HepG2 (cell line): Measurements from ENCODE around the gene ZNF77. TPM values are rescaled to one million over a fixed set of nuclear protein-coding genes. Genes with fewer than 3 reads are reported as not detected.

Source experiments
- ATAC-seq: fragments of 200-7000 bp; cut with Tn5 transposase; 3 replicates; pipeline ENCODE4 v1.9.1; 2020; ENCODE audit warnings: mild to moderate bottlenecking, moderate library complexity
- BruUV-seq: library from RNA; stranded (reverse); fragments of 400-500 nt; replicated peaks from 2 replicates; lab custom pipeline; 2021; lab: Mats Ljungman, UMichigan
- CTCF ChIA-PET: fragments of 300-600 bp; formaldehyde crosslinking; extraction: SDS; loops from one replicate; lab custom pipeline; 2021; ENCODE audit warnings: low total read pairs, inconsistent platforms, low intra/inter-chr PET ratio; lab: Yijun Ruan, JAX
- POLR2A ChIA-PET: fragments of 350-600 bp; sonication (Branson Sonifier 250); formaldehyde crosslinking; loops from one replicate; lab custom pipeline; 2020; ENCODE audit warnings: antibody characterized with exemption, inconsistent platforms; lab: Yijun Ruan, JAX
- DNase-seq: peaks from one replicate; pipeline ENCODE4 v3.0.0-alpha.2; 2015; ENCODE audit warnings: low spot score
- FAIRE-seq: peaks from 3 replicates; lab custom pipeline; 2011; peaks lifted over from hg19 to GRCh38; lab: Jason Lieb, UNC
- H2AFZ ChIP-seq: one replicate; pipeline ENCODE4 v1.6.1; 2011; ENCODE audit warnings: low read length, inconsistent platforms
- H3K27ac ChIP-seq: fragments of 300-600 bp; 3 replicates; pipeline ENCODE4 v1.8.0; 2011; ENCODE audit warnings: mixed run types, mild to moderate bottlenecking, mixed read lengths, low read length, inconsistent platforms; ENCODE audit not compliant: insufficient read depth; ENCODE audit errors: extremely low read length
- H3K27me3 ChIP-seq, 2 experiments: fragments of 200-600 bp in 1 of 2; 2 replicates in 1 of 2; 3 replicates in 1 of 2; pipeline versions ENCODE4 v1.6.0 to v1.8.0; 2011; ENCODE audit warnings: low read length in 2 of 2, mild to moderate bottlenecking in 2 of 2, moderate library complexity in 2 of 2, inconsistent platforms in 1 of 2; ENCODE audit not compliant: insufficient read depth in 2 of 2, control insufficient read depth in 1 of 2
- H3K36me3 ChIP-seq, 2 experiments: fragments of 200-600 bp in 1 of 2; replicated peaks in 1 of 2; 2 replicates in 1 of 2; 3 replicates in 1 of 2; pipeline versions ENCODE4 v1.5.1 to v1.8.0; 2011; ENCODE audit warnings: low read length in 2 of 2, inconsistent platforms in 1 of 2; ENCODE audit not compliant: insufficient read depth in 2 of 2, control insufficient read depth in 1 of 2
- H3K4me1 ChIP-seq: 2 replicates; pipeline ENCODE4 v1.5.1; 2012; ENCODE audit warnings: low read length, inconsistent platforms; ENCODE audit not compliant: insufficient read depth
- H3K4me2 ChIP-seq: 2 replicates; pipeline ENCODE4 v1.6.0; 2011; ENCODE audit warnings: low read depth, low read length, inconsistent platforms
- H3K4me3 ChIP-seq, 3 experiments: fragments of 200-600 bp in 1 of 3; sonication (generic), shearing (Covaris generic) in 1 of 3; replicated peaks in 1 of 3; 2 replicates each; pipeline ENCODE4 v1.5.1; 2011 to 2016; ENCODE audit warnings: low read length in 3 of 3, inconsistent platforms in 2 of 3, low read depth in 2 of 3, mild to moderate bottlenecking in 2 of 3, control low read depth in 1 of 3, mixed read lengths in 1 of 3; ENCODE audit not compliant: insufficient read depth in 1 of 3
- H3K79me2 ChIP-seq: one replicate; pipeline ENCODE4 v1.6.1; 2011; ENCODE audit warnings: low read length, inconsistent platforms; ENCODE audit not compliant: insufficient read depth
- H3K9ac ChIP-seq: 2 replicates; pipeline ENCODE4 v1.6.0; 2011; ENCODE audit warnings: mild to moderate bottlenecking, low read depth, low read length, inconsistent platforms; ENCODE audit not compliant: insufficient read depth
- H3K9me3 ChIP-seq: 2 replicates; pipeline ENCODE4 v1.5.1; 2012; ENCODE audit warnings: mild to moderate bottlenecking, low read length
- H4K20me1 ChIP-seq: 2 replicates; pipeline ENCODE4 v1.6.0; 2011; ENCODE audit warnings: inconsistent platforms, mild to moderate bottlenecking, low read length, moderate library complexity; ENCODE audit not compliant: insufficient read depth
- ATF5 ChIP-seq: sonication (generic); formaldehyde crosslinking; IDR thresholded peaks from 2 replicates; pipeline ENCODE4 v1.4.0; 2020; ENCODE audit warnings: mild to moderate bottlenecking, low read depth, missing genetic modification reagents
- CREBL2 ChIP-seq: sonication (generic); formaldehyde crosslinking; IDR thresholded peaks from 2 replicates; pipeline ENCODE4 v1.8.1; 2023; ENCODE audit warnings: missing genetic modification reagents, mild to moderate bottlenecking, borderline replicate concordance
- FOXO4 ChIP-seq: sonication (generic); formaldehyde crosslinking; conservative IDR thresholded peaks from 2 replicates; pipeline ENCODE4 v1.8.1; 2023; ENCODE audit warnings: missing genetic modification reagents
- KDM5A ChIP-seq: fragments of 200-600 bp; sonication (generic); IDR thresholded peaks from 2 replicates; pipeline ENCODE4 v1.7.0; 2018; ENCODE audit warnings: antibody characterized with exemption, mild to moderate bottlenecking, low read length, borderline replicate concordance
- MAFK ChIP-seq, 2 experiments: IDR thresholded peaks in 1 of 2; conservative IDR thresholded peaks in 1 of 2; 2 replicates each; pipeline ENCODE4 v1.6.1; 2011; ENCODE audit warnings: improper control_type of control experiment in 2 of 2, low read length in 2 of 2
- NCOA5 ChIP-seq: sonication (generic); formaldehyde crosslinking; IDR thresholded peaks from 2 replicates; pipeline ENCODE4 v1.4.0; 2020; ENCODE audit warnings: missing genetic modification reagents
- REXO4 ChIP-seq: sonication (generic); formaldehyde crosslinking; IDR thresholded peaks from 2 replicates; pipeline ENCODE4 v1.8.0; 2022; ENCODE audit warnings: missing genetic modification reagents, mild to moderate bottlenecking, borderline replicate concordance
- RFX3 ChIP-seq: IDR thresholded peaks from 2 replicates; pipeline ENCODE4 v1.6.1; 2016; ENCODE audit warnings: missing biosample characterization, missing genetic modification reagents
- SATB2 ChIP-seq: sonication (generic); formaldehyde crosslinking; IDR thresholded peaks from 2 replicates; pipeline ENCODE4 v1.5.0; 2020; ENCODE audit warnings: missing genetic modification reagents
- SMAD1 ChIP-seq: sonication (generic); formaldehyde crosslinking; IDR thresholded peaks from 2 replicates; pipeline ENCODE4 v1.4.0; 2020; ENCODE audit warnings: missing genetic modification reagents, low read depth, mild to moderate bottlenecking, borderline replicate concordance
- ZHX1 ChIP-seq: sonication (generic); formaldehyde crosslinking; IDR thresholded peaks from 2 replicates; pipeline ENCODE4 v1.8.1; 2022; ENCODE audit warnings: low read depth, mild to moderate bottlenecking, missing genetic modification reagents
- ZMYM4 ChIP-seq: sonication (generic); formaldehyde crosslinking; IDR thresholded peaks from 2 replicates; pipeline ENCODE4 v1.8.1; 2023; ENCODE audit warnings: mild to moderate bottlenecking, missing genetic modification reagents
- ZNF124 ChIP-seq: sonication (generic); formaldehyde crosslinking; IDR thresholded peaks from 2 replicates; pipeline ENCODE4 v1.4.0; 2020; ENCODE audit warnings: missing genetic modification reagents
- WGBS: methylation state at CpG from one replicate; pipeline ENCODE4 v1.1.6; 2017; ENCODE audit warnings: low lambda C conversion rate; 5-methylcytosine and 5-hydroxymethylcytosine counted together
- in situ Hi-C: cut with HindIII; loops from 2 replicates; pipeline ENCODE4 v1.10.0; 2017; ENCODE audit warnings: low pct_unique_long_range_greater_than_20kb; ENCODE audit not compliant: extremely low pct_ligation_motif_present
- intact Hi-C: fragments of 100-400 bp; cut with micrococcal nuclease; formaldehyde crosslinking; loops from one replicate; pipeline ENCODE4 v1.10.0; 2022; ENCODE audit not compliant: unreplicated experiment
- polyA plus RNA-seq, 8 experiments: library from polyadenylated mRNA; depleted of rRNA in 3 of 8; stranded (reverse) in 7 of 8; unstranded in 1 of 8; fragments of >200 nt; fragmentation: Illumina TruSeq in 4 of 8; extraction: Trizol in 4 of 8; gene quantifications; 2 replicates each; pipeline versions ENCODE4 v1.2.1 to v1.2.3, GENCODE V29; 2011 to 2016; ENCODE audit warnings: low read depth in 4 of 8, missing spikeins in 1 of 8, mixed read lengths in 1 of 8; ENCODE audit not compliant: insufficient read depth in 1 of 8
- total RNA-seq, 5 experiments: library from RNA; depleted of rRNA; stranded (reverse); fragments of >200 nt; fragmentation: Illumina TruSeq; extraction: Trizol; gene quantifications; 2 replicates each; pipeline ENCODE4 v1.2.3, GENCODE V29; 2016; ENCODE audit warnings: low read depth in 1 of 5

Gene ZNF77
- total and polyA plus RNA-seq, 2 of the 13 experiments (the other 11 are each of a cell fraction or from before 2014, with no cell fraction given), result 7.1 to 11.5 TPM

GRCh38 chr19:2960120-2960519 is 15.3 kb upstream of the ZNF77 start:
- in situ Hi-C loops (no loop called here), intact Hi-C loops (no loop called here)
- H3K27me3 ChIP-seq, result no peaks in the 10 kb centered on the region
- ATAC-seq (no peak), FAIRE-seq (no peak), DNase-seq (no peak)
- H3K4me1 ChIP-seq, result no peaks in the 10 kb centered on the region
- no peaks in the 10 kb centered on the region for H3K36me3 ChIP-seq
- H3K9ac ChIP-seq, result no peak overlapping the region
- H3K4me3 ChIP-seq, result no peak overlapping the region
- H3K27ac ChIP-seq, result no peak overlapping the region
- no peaks in the 10 kb centered on the region for H3K9me3 ChIP-seq
- no peaks in the 10 kb centered on the region for H3K79me2 ChIP-seq
- H4K20me1 ChIP-seq, result no peaks in the 10 kb centered on the region
- no peak overlapping the region for H2AFZ ChIP-seq
- H3K4me2 ChIP-seq, result no peak overlapping the region
- ChIA-PET CTCF (no interaction called here), POLR2A (no interaction called here)
- TF ChIP-seq ZHX1 (CRISPR knock-in tag) (no peak), MAFK (conservative IDR thresholded peaks at IDR 0.05 in 1 of 2, IDR thresholded peaks at IDR 0.05 in 1 of 2; ENCODE audit: low read length in 2 of 2) (no peak), NCOA5 (no peak), REXO4 (CRISPR knock-in tag) (no peak), ZMYM4 (CRISPR knock-in tag) (no peak), ZNF124 (no peak)
- 62% methylated on average over 12 of the region's 12 CpGs for WGBS
- BruUV-seq, result no TSS peak

- H3K36me3 ChIP-seq, result no peaks in the 10 kb centered on the region
- DNase-seq, result no peak
- no peaks in the 10 kb centered on the region for H4K20me1 ChIP-seq
- intact Hi-C loops (no loop called here), in situ Hi-C loops (loop anchor here (5.0 to 10.0 kb wide), 2 partner anchors 150 to 208 kb away; no protein-coding TSS in a partner anchor)
- no peaks in the 10 kb centered on the region for H3K27me3 ChIP-seq
- FAIRE-seq, result no peak
- no TSS peak for BruUV-seq
- ATAC-seq, result no peak
- H3K4me2 ChIP-seq, result no peak overlapping the region
- CTCF ChIA-PET, result interaction anchor here (1.7 kb wide), 1 partner anchor 169 kb away, joined by 6 read pairs; no protein-coding TSS in a partner anchor
- H3K9me3 ChIP-seq, result no peaks in the 10 kb centered on the region
- no peaks in the 10 kb centered on the region for H3K79me2 ChIP-seq
- 77% methylated on average over 5 of the region's 5 CpGs for WGBS
- POLR2A ChIA-PET, result no interaction called here
- no peak overlapping the region for H3K4me3 ChIP-seq
- no peak overlapping the region for H3K9ac ChIP-seq
- no peak overlapping the region for H2AFZ ChIP-seq
- H3K27ac ChIP-seq, result no peak overlapping the region
- peaks cover 18% of the 10 kb centered on the region for H3K4me1 ChIP-seq
- TF ChIP-seq KDM5A (no peak), SATB2 (CRISPR knock-in tag) (no peak), FOXO4 (CRISPR knock-in tag) (no peak), SMAD1 (no peak), ATF5 (CRISPR knock-in tag) (no peak), RFX3 (CRISPR knock-in tag) (no peak), CREBL2 (CRISPR knock-in tag) (no peak)
Observed at GRCh38 chr19:2957160-2957559, 12.4 kb upstream of the ZNF77 start.
